ENCODE measurements around the gene ACOT8. TPM values are rescaled to one million over a fixed set of nuclear protein-coding genes. Genes with fewer than 3 reads are reported as not detected.
"Not testable (repeated sequence)": the region's sequence is repeated elsewhere in the genome, so short reads cannot be mapped to it uniquely, and the experiment has no call there.

The ACOT8 gene
- polyA plus RNA-seq, 3 donors, result 40.9 to 52.4 (median 44.6) TPM

DNA sequence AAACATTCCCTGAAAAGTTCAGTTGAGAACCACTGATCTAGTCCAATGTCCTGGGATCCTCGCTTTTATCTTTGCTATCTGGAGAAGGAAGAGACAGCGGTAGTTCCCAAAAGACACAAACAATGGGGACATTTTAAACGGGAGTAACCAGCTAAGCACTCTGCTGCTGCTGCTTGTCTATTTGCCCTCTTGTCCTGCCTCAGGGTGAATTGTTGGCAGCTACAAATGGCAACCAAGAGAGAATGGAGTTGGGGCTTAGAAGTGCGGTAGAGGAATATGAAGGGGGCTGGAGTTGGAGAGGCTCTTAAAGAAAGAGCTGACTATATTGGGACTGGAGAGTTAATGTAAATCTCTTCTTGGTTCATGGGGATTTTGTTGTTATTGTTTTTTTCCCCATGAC is 17.4 kb upstream of the ACOT8 start:
- no peaks in the 10 kb centered on the region for H3K27me3 ChIP-seq (ENCODE audit: control insufficient read depth in 2 of 2, insufficient read depth in 2 of 2, low read length in 2 of 2)
- no peak overlapping the region for H3K4me2 ChIP-seq (replicated peaks; ENCODE audit: extremely low read depth, low read length, poor library complexity, severe bottlenecking)
- WGBS (ENCODE audit: insufficient coverage), result 91% methylated on average over 4 of the region's 4 CpGs
- H3K4me3 ChIP-seq (replicated peaks in 1 of 3; ENCODE audit: low read depth in 2 of 3, low read length in 3 of 3), result no peak overlapping the region
- Mint-ChIP-seq H3K9me3 (no peaks in the 10 kb centered on the region), H3K36me3 (peaks cover 35 to 40% of the 10 kb centered on the region in 2 donors), H3K27ac (no peak overlapping the region), H3K27me3 (ENCODE audit: low read depth in 3 of 3) (no peaks in the 10 kb centered on the region), H3K4me3 (no peak overlapping the region), H3K4me1 (no peaks in the 10 kb centered on the region)
- no peak overlapping the region for H2AFZ ChIP-seq (ENCODE audit: insufficient read depth, low read depth, low read length, poor library complexity, severe bottlenecking)
- H3K4me1 ChIP-seq (ENCODE audit: control insufficient read depth in 1 of 2, insufficient read depth in 2 of 2, low read length in 2 of 2), result no peaks in the 10 kb centered on the region
- no peak for DNase-seq
- no peaks in the 10 kb centered on the region for H3K9me3 ChIP-seq (replicated peaks in 1 of 2; ENCODE audit: control insufficient read depth in 1 of 2, insufficient read depth in 1 of 2, low read length in 2 of 2)
- H3K27ac ChIP-seq (ENCODE audit: low read depth in 1 of 2, low read length in 2 of 2), result no peak overlapping the region
- TF ChIP-seq CTCF (IDR thresholded peaks at IDR 0.05), result no peak
- H4K20me1 ChIP-seq (ENCODE audit: insufficient read depth, low read length), result no peaks in the 10 kb centered on the region
- H3K36me3 ChIP-seq (replicated peaks in 1 of 2; ENCODE audit: control insufficient read depth in 1 of 2, insufficient read depth in 2 of 2, low read length in 2 of 2), result peaks cover 22 to 24% of the 10 kb centered on the region in 2 donors
- no peak overlapping the region for H3K9ac ChIP-seq (ENCODE audit: insufficient read depth, low read length, poor library complexity, severe bottlenecking)
- intact Hi-C loops (cut with micrococcal nuclease), result no loop called here
- H3K79me2 ChIP-seq (ENCODE audit: insufficient read depth, low read length), result no peaks in the 10 kb centered on the region

GRCh38 chr20:45874104-45874481 is 16.9 kb upstream of the ACOT8 start:
- H2AFZ ChIP-seq (ENCODE audit: insufficient read depth, low read depth, low read length, poor library complexity, severe bottlenecking); DNase-seq; intact Hi-C loops (cut with micrococcal nuclease); H3K4me1 ChIP-seq (ENCODE audit: control insufficient read depth in 1 of 2, insufficient read depth in 2 of 2, low read length in 2 of 2); H3K4me1 Mint-ChIP-seq; H3K27me3 Mint-ChIP-seq (ENCODE audit: low read depth in 3 of 3); H3K27ac Mint-ChIP-seq; H3K79me2 ChIP-seq (ENCODE audit: insufficient read depth, low read length); H3K4me3 Mint-ChIP-seq; H3K9me3 ChIP-seq (replicated peaks in 1 of 2; ENCODE audit: control insufficient read depth in 1 of 2, insufficient read depth in 1 of 2, low read length in 2 of 2); H3K4me2 ChIP-seq (replicated peaks; ENCODE audit: extremely low read depth, low read length, poor library complexity, severe bottlenecking); H3K9ac ChIP-seq (ENCODE audit: insufficient read depth, low read length, poor library complexity, severe bottlenecking); H3K27ac ChIP-seq (ENCODE audit: low read depth in 1 of 2, low read length in 2 of 2); H3K27me3 ChIP-seq (ENCODE audit: control insufficient read depth in 2 of 2, insufficient read depth in 2 of 2, low read length in 2 of 2); H3K9me3 Mint-ChIP-seq; H3K4me3 ChIP-seq (replicated peaks in 1 of 3; ENCODE audit: low read depth in 2 of 3, low read length in 3 of 3); H4K20me1 ChIP-seq (ENCODE audit: insufficient read depth, low read length): not testable (repeated sequence)
- peaks cover 22 to 24% of the 10 kb centered on the region in 2 donors for H3K36me3 ChIP-seq (replicated peaks in 1 of 2; ENCODE audit: control insufficient read depth in 1 of 2, insufficient read depth in 2 of 2, low read length in 2 of 2)
- peaks cover 35 to 43% of the 10 kb centered on the region in 2 donors for H3K36me3 Mint-ChIP-seq
- 98% methylated on average over 6 of the region's 10 CpGs for WGBS (ENCODE audit: insufficient coverage)

Data from CD14-positive monocyte (primary cell).